ENCODE measurements around the gene CCDC148.

The CCDC148 gene

DNA sequence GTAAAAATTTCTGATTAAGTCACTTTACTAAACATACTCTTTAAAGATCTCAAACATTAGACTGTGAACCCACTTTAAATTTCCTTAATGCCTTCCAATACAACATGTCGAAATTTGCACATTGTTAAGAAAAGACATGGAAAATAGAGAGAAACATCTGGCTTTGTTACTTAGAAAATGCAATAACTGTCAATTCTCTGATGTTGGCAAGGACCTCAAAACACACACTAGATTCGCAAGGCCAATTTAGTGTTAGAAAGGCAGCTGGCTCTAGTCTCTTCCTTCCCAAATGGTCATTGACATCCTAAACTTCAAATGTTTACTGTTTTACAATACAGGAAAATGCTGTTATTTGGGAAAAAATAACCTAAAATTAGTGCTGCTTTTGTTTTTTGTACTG, 244.3 kb downstream of the CCDC148 start:
- DNase-seq (ENCODE audit: low read depth in 2 of 2), result no peak

GRCh38 chr2:158211502-158211901, 245.1 kb downstream of the CCDC148 start:
- DNase-seq (ENCODE audit: low read depth in 2 of 2), result no peak

- no peak for DNase-seq (ENCODE audit: low read depth in 2 of 2)
Observed at GRCh38 chr2:158207354-158207753, 249.2 kb downstream of the CCDC148 start.

- no peak for DNase-seq (ENCODE audit: low read depth in 2 of 2)
Observed at GRCh38 chr2:158205215-158205614, 251.3 kb downstream of the CCDC148 start.

- DNase-seq (ENCODE audit: low read depth in 2 of 2), result no peak
Observed at GRCh38 chr2:158204741-158205165, 251.8 kb downstream of the CCDC148 start.

- no peak for DNase-seq (ENCODE audit: low read depth in 2 of 2)
Observed at GRCh38 chr2:158202161-158202815, 254.3 kb downstream of the CCDC148 start.

- no peak for DNase-seq (ENCODE audit: low read depth in 2 of 2)
Observed at GRCh38 chr2:158199928-158200650, 256.5 kb downstream of the CCDC148 start.

DNA sequence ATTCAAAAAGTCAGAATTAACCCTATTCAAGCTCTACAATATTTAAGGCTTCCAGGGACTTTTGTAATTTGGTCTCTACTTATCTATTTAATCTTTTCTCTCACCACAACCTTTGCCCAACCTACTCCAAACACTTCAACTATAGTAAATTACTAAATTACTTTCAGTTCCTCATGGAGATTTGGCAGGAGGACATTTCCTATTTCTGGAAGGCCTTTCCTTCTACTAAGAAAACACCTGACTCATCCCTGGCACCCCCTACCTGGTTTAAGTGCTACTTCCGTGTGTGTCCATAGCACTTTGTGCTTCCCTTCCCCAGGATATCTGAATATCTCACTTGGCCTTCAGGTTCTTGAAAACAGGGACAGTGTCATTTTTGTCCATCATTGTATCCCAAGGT, 258.6 kb downstream of the CCDC148 start:
- no peak for DNase-seq (ENCODE audit: low read depth in 2 of 2)

GRCh38 chr2:158194229-158194628, 262.3 kb downstream of the CCDC148 start:
- no peak for DNase-seq (ENCODE audit: low read depth in 2 of 2)

DNA sequence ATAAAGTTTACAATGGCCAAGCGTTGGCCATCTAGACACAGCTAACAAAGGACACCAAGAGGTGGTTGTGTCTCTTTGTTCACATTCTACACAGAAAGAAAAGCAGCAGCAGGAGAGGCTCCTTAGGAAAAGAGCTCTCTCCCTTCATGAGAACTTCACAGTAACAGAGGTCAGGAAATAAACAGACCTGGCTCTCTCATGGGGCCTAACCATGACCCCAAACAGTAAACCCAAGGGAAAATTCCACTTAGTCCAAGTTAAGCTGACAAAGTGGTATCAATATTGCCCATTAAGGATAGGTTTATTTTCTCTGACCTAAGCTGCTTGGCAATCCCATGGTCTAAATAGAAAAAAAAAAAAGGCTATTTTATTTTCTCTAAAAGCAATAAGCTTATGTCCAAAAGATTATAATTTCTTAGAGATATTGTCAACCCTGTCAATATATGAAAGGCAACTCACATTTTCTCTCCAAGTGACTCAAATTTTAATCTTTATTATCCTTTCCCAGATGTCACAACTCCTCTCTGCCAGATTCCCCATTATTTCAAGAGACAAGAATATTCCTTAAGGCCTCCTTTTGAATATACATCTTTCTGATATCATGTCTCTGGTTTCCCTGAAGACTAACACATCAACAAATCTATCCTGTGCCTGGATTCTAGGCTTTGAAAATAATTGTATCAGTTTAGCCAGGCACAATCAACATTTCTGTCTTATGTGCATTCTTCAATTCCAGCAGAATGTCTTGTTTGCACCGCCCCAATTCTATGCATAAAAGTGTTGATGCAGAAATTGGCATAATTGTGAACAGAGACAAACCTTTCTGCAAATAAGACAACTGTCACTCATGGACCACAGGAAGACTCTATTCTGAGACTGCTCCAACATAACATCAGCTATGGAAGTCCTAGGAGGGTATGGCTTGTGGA, 263.8 kb downstream of the CCDC148 start:
- DNase-seq (ENCODE audit: low read depth in 2 of 2), result no peak

GRCh38 chr2:158191076-158191895, 265.3 kb downstream of the CCDC148 start:
- DNase-seq (ENCODE audit: low read depth in 2 of 2), result no peak

DNA sequence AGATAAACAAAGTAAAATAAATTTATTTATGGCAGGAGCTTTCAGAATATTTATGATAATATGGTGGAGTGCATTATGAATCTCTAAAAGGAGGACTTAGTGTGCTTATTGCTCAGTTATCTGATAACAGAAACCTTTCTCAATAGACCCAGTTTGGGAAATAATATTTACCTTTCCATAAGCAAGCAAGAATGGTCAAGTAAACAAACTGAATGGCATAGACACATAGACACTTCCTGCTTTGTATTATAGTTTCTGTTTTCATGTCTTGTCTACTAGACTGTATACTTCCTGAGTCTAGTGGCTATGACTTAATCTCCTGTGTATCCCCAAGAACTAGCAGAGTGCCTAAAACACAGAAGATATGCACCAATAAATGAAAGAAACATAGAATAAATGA, 267.0 kb downstream of the CCDC148 start:
- DNase-seq (ENCODE audit: low read depth in 2 of 2), result no peak

DNA sequence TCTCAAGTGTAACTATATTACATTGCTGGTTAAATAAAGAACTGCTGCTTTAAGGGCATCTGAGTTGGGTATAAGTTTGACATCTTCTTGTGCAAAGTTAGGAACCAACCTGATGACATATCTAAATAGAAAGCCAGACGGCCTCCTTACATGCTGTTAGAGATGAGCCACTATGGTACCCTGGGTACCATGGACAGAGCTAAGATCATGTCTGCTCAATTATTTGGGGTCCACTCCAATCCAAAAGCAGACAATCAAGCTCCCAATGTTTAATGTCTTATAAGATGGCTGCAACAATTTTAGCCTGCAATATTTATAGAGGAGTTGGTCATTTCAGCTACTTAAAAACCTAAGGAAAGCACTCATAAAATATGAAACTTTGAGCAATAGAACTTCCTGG, 268.6 kb downstream of the CCDC148 start:
- DNase-seq (ENCODE audit: low read depth in 2 of 2), result no peak

- no peak for DNase-seq (ENCODE audit: low read depth in 2 of 2)
Observed at GRCh38 chr2:158184556-158185343, 271.8 kb downstream of the CCDC148 start.

DNA sequence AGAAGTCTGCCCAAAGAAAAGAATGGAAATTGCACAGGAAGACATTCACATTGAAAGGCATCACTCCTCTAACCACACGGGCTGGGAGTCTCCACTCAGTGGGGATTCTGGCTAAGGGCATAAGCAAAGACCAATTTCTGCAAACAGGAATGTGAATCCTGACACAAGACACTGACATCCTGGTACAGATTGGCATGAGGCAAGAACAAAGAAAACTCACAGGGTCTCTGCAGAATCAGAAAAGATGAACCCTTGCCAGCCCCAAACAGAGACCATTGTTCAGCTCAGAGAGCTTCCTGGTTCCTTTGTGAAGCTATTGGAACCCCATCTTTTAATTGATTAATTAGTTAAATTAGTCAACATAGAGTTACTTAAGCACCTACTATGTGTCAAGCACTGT, 272.6 kb downstream of the CCDC148 start:
- DNase-seq (ENCODE audit: low read depth in 2 of 2), result no peak

DNA sequence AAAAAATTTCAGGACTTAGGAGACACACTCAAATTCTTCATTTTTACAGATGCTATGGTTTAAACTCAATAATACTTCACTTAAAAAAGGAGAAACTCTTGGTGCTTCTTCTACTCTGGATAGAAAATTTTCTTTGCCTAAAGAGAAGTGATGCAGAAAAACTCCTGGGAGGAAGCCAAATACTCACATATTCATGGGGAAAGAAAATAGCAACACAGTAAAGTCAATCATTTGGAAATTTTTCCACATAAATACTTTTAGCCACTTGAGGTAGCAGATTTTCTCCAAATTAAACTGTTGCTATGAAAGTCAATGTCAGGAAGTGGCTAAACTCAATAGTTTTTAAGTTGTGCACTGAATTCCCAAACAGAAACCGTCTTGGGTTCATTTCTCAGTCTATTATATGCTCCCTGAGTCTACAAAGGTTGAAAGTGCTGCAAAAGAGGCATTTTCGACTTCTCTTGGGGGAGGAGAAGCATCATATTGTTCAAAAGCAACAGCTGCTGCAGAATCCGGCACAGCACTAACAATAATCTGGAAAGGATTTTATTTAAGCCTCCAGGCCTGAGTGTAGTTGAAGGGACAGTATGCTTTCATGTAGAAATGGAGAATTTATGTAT, 273.8 kb downstream of the CCDC148 start:
- DNase-seq (ENCODE audit: low read depth in 2 of 2), result no peak

- DNase-seq (ENCODE audit: low read depth in 2 of 2), result no peak
Observed at GRCh38 chr2:158181171-158181570, 275.4 kb downstream of the CCDC148 start.

DNA sequence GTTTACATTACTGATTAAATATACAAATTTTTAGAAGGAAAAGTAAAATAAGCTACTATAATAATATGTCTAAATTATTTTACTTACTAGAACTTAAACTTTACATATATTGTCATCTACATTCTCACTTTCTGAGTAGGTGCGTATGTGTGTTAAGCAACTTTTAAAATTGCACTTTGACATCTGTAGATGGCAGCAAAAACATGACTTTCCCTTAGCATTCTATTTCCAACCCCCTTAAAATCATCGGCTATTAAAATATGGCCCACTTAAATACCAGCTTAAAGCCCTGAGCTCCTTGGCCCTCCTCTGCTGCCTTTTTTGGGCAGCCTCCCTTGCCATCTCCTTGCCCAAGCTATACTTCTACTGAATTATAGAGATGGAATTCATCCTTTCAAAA, 276.9 kb downstream of the CCDC148 start:
- no peak for DNase-seq (ENCODE audit: low read depth in 2 of 2)

DNA sequence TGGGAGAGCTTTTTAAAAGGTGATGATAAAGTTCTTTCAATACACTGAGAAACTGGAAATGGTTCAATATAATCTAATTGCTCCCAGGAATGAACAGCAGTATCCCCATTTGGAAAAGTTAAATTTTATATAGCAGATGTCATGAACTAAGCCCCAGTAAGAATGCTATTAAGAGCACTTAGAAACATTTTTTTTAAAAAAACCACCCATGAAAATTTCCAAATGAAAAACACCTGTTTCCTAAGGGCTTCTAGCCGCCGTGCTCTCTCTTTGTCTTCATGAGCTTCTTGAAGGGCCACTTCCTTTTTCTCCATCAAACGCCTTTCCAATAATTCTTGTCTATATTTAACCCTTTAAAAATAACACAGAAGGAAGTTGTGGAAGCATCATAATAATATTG, 277.9 kb downstream of the CCDC148 start:
- DNase-seq (ENCODE audit: low read depth in 2 of 2), result no peak

GRCh38 chr2:158174956-158175355, 281.6 kb downstream of the CCDC148 start:
- no peak for DNase-seq (ENCODE audit: low read depth in 2 of 2)
